ENCODE measurements around the gene ACTR8. TPM values are rescaled to one million over a fixed set of nuclear protein-coding genes. Genes with fewer than 3 reads are reported as not detected.
"Not testable (repeated sequence)": the region's sequence is repeated elsewhere in the genome, so short reads cannot be mapped to it uniquely, and the experiment has no call there.

ACTR8 gene
- polyA plus RNA-seq = 17.7 to 28.8 TPM (median 21.7 TPM) in 3 replicates
- polyA plus RNA-seq (2011; ENCODE audit: low read depth) = 16.5 TPM
- 14.3 and 24.1 TPM in 2 replicates for polyA plus RNA-seq (2011; cell fraction: cytosol; rRNA removed)
- polyA plus RNA-seq (2011; cell fraction: nucleus; rRNA removed) = 24.6 and 28.9 TPM in 2 replicates
- polyA plus RNA-seq (2012; ENCODE audit: low replicate concordance) = 16.2 and 20.2 TPM in 2 replicates
- polyA minus RNA-seq = 15.0 to 38.8 TPM (median 18.2 TPM) in 3 replicates
- 17.6 TPM for polyA minus RNA-seq (2011; cell fraction: cytosol; rRNA and poly(A)+ RNA removed)
- 19.1 and 21.5 TPM in 2 replicates for polyA minus RNA-seq (2011; cell fraction: nucleus; rRNA and poly(A)+ RNA removed)

DNA sequence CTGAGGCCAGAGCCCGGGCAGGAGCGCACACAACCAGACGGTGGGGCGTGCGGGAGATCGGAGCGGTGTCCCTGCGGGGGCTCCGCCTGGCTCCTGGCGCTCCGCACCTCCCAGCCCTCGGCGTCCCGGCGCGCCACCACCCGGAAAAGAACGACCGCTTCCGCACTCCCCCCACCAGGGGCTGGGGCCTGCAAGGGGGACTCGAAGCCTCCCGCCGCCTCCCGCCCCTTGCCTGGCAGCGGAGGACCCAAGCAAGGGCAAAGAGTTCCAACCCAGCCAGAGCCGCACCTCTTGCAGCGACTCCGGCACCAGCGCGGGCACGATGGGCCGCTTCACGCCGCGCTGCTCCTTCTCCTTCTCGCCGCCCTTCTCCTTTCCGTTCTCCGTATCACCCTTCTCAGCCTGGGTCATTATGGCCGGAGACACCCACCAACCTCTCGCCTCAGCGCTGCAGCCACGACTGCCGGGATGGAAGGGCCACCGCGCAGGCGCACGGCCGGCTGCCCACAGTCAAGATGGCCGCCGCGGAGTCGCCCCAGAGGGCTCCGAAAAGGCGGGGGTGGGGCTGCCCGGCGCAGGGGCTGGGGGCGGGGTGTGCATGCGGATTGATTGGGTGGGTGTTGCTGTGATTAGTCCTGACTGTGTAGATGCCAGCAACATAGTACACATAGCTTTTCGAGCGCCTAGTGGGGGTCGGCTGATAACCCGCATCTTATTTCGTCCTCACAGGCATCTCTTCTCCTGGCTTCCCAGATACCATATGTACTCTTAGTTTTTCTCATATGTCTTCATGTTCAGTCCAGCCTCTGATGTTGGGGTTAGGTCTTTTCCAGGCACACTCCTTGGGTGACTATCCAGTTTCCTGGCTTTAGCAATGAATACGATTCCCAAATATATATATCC is at the start of gene ACTR8:
ACTR8 (minus strand) TSS at position 462 of the 903 bp plus-strand sequence; CDS start at position 411, 51 bp downstream.
- no peaks in the 10 kb centered on the region for H3K27me3 ChIP-seq (ENCODE audit: control insufficient read depth, extremely low read depth, insufficient read depth, low read length)
- DNase-seq (ENCODE audit: low read depth, low spot score) = no peak
- H3K9ac ChIP-seq (ENCODE audit: control insufficient read depth, extremely low read depth, insufficient read depth, low read length) = peak within 1 kb of the TSS; percentile 79
- TF ChIP-seq EZH2 (IDR thresholded peaks at IDR 0.05; ENCODE audit: low read length) (no peak), CTCF (optimal IDR thresholded peaks at IDR 0.05 in 1 of 3, IDR thresholded peaks at IDR 0.05 in 1 of 3, conservative IDR thresholded peaks at IDR 0.05 in 1 of 3; ENCODE audit: extremely low read depth in 1 of 3, insufficient read depth in 2 of 3, low read length in 3 of 3) (peak in 1 of 3 experiments; percentile 12)
- no peaks in the 10 kb centered on the region for H4K20me1 ChIP-seq (ENCODE audit: control insufficient read depth, extremely low read depth, insufficient read depth, low read length)
- H2AFZ ChIP-seq (ENCODE audit: control insufficient read depth, low read length) = peak within 1 kb of the TSS; percentile 99
- H3K9me1 ChIP-seq (ENCODE audit: control insufficient read depth, extremely low read depth, insufficient read depth, low read length) = no peaks in the 10 kb centered on the region
- H3K27ac ChIP-seq (ENCODE audit: control insufficient read depth, insufficient read depth, low read length) = peak within 1 kb of the TSS; percentile 50
- peaks cover 13% of the 10 kb centered on the region for H3K79me2 ChIP-seq (ENCODE audit: control insufficient read depth, insufficient read depth, low read length)
- dilution Hi-C loops (cut with MboI; ENCODE audit: extremely low pct_ligation_motif_present, low sequenced_read_pairs) = no loop called here
- peak; percentile 9 for FAIRE-seq
- H3K4me3 ChIP-seq (ENCODE audit: control insufficient read depth in 2 of 3, extremely low read depth in 1 of 3, insufficient read depth in 2 of 3, low read depth in 1 of 3, low read length in 3 of 3) = peak within 1 kb of the TSS; percentile 80 to 86 (median 85)
- H3K4me1 ChIP-seq (ENCODE audit: control insufficient read depth, extremely low read depth, insufficient read depth, low read length) = peaks cover 7% of the 10 kb centered on the region
- peaks cover 9 to 16% of the 10 kb centered on the region in 2 experiments for H3K36me3 ChIP-seq (ENCODE audit: control insufficient read depth in 2 of 2, extremely low read depth in 1 of 2, insufficient read depth in 2 of 2, low read length in 2 of 2)
- no peaks in the 10 kb centered on the region for H3K9me3 ChIP-seq (ENCODE audit: control insufficient read depth, low read depth, low read length)
- peak within 1 kb of the TSS; percentile 90 for H3K4me2 ChIP-seq (ENCODE audit: control insufficient read depth, extremely low read depth, insufficient read depth, low read depth, low read length)

DNA sequence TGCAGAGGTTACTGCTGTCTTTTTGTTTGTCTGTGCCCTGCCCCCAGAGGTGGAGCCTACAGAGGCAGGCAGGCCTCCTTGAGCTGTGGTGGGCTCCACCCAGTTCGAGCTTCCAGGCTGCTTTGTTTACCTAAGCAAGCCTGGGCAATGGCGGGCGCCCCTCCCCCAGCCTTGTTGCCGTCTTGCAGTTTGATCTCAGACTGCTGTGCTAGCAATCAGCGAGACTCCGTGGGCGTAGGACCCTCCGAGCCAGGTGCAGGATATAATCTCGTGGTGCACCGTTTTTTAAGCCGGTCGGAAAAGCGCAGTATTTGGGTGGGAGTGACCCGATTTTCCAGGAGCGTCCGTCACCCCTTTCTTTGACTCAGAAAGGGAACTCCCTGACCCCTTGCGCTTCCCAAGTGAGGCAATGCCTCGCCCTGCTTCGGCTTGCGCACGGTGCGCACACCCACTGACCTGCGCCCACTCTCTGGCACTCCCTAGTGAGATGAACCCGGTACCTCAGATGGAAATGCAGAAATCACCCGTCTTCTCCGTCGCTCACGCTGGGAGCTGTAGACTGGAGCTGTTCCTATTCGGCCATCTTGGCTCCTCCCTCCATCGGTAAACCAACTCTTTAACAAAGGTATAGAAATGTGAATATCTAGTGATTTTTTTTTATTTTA is 45.4 kb upstream of the ACTR8 start:
- H3K27ac ChIP-seq (ENCODE audit: control insufficient read depth, insufficient read depth, low read length); DNase-seq (ENCODE audit: low read depth, low spot score); H3K36me3 ChIP-seq (ENCODE audit: control insufficient read depth in 2 of 2, extremely low read depth in 1 of 2, insufficient read depth in 2 of 2, low read length in 2 of 2); H2AFZ ChIP-seq (ENCODE audit: control insufficient read depth, low read length); H3K4me1 ChIP-seq (ENCODE audit: control insufficient read depth, extremely low read depth, insufficient read depth, low read length); H3K27me3 ChIP-seq (ENCODE audit: control insufficient read depth, extremely low read depth, insufficient read depth, low read length); H3K4me2 ChIP-seq (ENCODE audit: control insufficient read depth, extremely low read depth, insufficient read depth, low read depth, low read length); H3K9me3 ChIP-seq (ENCODE audit: control insufficient read depth, low read depth, low read length); H4K20me1 ChIP-seq (ENCODE audit: control insufficient read depth, extremely low read depth, insufficient read depth, low read length); H3K9me1 ChIP-seq (ENCODE audit: control insufficient read depth, extremely low read depth, insufficient read depth, low read length); FAIRE-seq; H3K9ac ChIP-seq (ENCODE audit: control insufficient read depth, extremely low read depth, insufficient read depth, low read length); H3K79me2 ChIP-seq (ENCODE audit: control insufficient read depth, insufficient read depth, low read length); dilution Hi-C loops (cut with MboI; ENCODE audit: extremely low pct_ligation_motif_present, low sequenced_read_pairs); H3K4me3 ChIP-seq (ENCODE audit: control insufficient read depth in 2 of 3, extremely low read depth in 1 of 3, insufficient read depth in 2 of 3, low read depth in 1 of 3, low read length in 3 of 3): not testable (repeated sequence)

Measured in keratinocyte (primary cell).